Body of pancreas (tissue), 4 donors: ENCODE data around the gene TRMT44. TPM values are rescaled to one million over a fixed set of nuclear protein-coding genes. Genes with fewer than 3 reads are reported as not detected.
"Not testable (repeated sequence)": the region's sequence is repeated elsewhere in the genome, so short reads cannot be mapped to it uniquely, and the experiment has no call there.

ENCODE experiments used
- ATAC-seq: fragments of 150-250 bp; one replicate; pipeline ENCODE4 v1.9.1; 2016
- DNase-seq, 4 donors: peaks; one replicate each; pipeline ENCODE4 v3.0.0-alpha.2; 2019
- H3K27ac ChIP-seq, 4 donors: fragments of 200-600 bp; sonication (generic); 1 replicate in 3 of 4; 2 replicates in 1 of 4; pipeline versions ENCODE4 v1.5.1 to v1.6.1; 2016 to 2019; ENCODE audit warnings: mild to moderate bottlenecking in 1 of 4, mixed read lengths in 1 of 4, moderate library complexity in 1 of 4
- H3K27me3 ChIP-seq, 2 donors: fragments of 200-600 bp; sonication (generic); one replicate each; pipeline ENCODE4 v1.6.0; 2016; ENCODE audit warnings: mild to moderate bottlenecking in 1 of 2
- H3K36me3 ChIP-seq, 2 donors: fragments of 200-600 bp; sonication (generic); replicated peaks in 1 of 2; 2 replicates each; pipeline ENCODE4 v1.5.1; 2016; ENCODE audit warnings: low read depth in 2 of 2; ENCODE audit not compliant: insufficient read depth in 1 of 2
- H3K4me1 ChIP-seq: fragments of 200-600 bp; sonication (generic); one replicate; pipeline ENCODE4 v1.6.0; 2016
- H3K4me3 ChIP-seq, 2 donors: fragments of 200-600 bp; sonication (generic); 1 replicate in 1 of 2; 2 replicates in 1 of 2; pipeline ENCODE4 v1.5.1; 2016 to 2019
- H3K9me3 ChIP-seq, 3 donors: fragments of 200-600 bp; sonication (generic); 1 replicate in 2 of 3; 2 replicates in 1 of 3; pipeline ENCODE4 v1.5.1; 2016
- POLR2A ChIP-seq, 3 donors: fragments of 450-650 bp; IDR thresholded peaks; one replicate each; pipeline ENCODE4 v1.6.1; 2016; ENCODE audit warnings: antibody characterized with exemption in 3 of 3, mild to moderate bottlenecking in 2 of 3
- WGBS, 2 donors: methylation state at CpG; one replicate each; pipeline ENCODE4 v1.1.5; 2017; 5-methylcytosine and 5-hydroxymethylcytosine counted together
- intact Hi-C: fragments of 100-400 bp; cut with DNase I; formaldehyde crosslinking; loops from one replicate; pipeline ENCODE4 v1.15.1; 2023
- total RNA-seq, 2 donors: library from RNA; depleted of rRNA; stranded (reverse); fragments of >200 nt; gene quantifications; one replicate each; pipeline ENCODE4 v1.1.0, GENCODE V29; 2016
- TF ChIP-seq, protein P1 (sequence below), 7 experiments: fragments of 450-650 bp in 4 of 7; fragments of 200-600 bp in 3 of 7; sonication (generic) in 3 of 7; IDR thresholded peaks; one replicate each; pipeline ENCODE4 v1.5.1; 2016 to 2019; ENCODE audit warnings: antibody characterized with exemption in 7 of 7

The TRMT44 gene
- total RNA-seq, 2 donors from 2014 or later, result 13.2 to 60.0 TPM

DNA sequence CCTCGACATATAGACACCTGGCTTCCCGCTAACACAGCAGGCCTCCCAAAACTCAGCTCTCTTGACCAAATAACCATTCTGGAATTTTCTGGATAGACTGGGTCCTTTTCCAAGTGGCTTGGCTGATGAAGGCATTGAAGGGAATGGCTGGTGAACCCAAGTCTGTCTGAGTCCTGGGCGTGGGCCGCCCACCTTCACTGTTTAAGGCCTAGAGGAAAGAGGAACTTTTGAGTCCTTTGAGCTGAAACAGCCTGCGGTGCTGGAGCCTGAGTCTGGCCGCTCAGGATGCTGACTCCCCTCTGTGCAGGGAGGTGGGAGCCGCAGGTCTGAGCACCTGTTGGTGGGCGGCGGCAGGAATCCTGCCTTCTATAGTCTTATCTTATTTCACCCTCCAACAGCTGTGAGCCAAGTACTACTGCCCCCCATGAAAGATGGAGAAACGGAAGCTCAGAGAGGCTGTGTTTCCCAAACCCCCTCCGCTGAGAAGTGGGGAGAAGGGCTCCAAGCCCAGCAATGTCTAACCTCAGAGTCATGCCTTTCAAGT is 23.4 kb upstream of the TRMT44 start:
- intact Hi-C loops, result no loop called here
- WGBS, 2 donors, result 86 to 98% methylated on average over 8 to 11 of the region's 11 CpGs
- TF ChIP-seq, protein P1, sequence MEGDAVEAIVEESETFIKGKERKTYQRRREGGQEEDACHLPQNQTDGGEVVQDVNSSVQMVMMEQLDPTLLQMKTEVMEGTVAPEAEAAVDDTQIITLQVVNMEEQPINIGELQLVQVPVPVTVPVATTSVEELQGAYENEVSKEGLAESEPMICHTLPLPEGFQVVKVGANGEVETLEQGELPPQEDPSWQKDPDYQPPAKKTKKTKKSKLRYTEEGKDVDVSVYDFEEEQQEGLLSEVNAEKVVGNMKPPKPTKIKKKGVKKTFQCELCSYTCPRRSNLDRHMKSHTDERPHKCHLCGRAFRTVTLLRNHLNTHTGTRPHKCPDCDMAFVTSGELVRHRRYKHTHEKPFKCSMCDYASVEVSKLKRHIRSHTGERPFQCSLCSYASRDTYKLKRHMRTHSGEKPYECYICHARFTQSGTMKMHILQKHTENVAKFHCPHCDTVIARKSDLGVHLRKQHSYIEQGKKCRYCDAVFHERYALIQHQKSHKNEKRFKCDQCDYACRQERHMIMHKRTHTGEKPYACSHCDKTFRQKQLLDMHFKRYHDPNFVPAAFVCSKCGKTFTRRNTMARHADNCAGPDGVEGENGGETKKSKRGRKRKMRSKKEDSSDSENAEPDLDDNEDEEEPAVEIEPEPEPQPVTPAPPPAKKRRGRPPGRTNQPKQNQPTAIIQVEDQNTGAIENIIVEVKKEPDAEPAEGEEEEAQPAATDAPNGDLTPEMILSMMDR (IDR thresholded peaks at IDR 0.05), result no peak
- no peak for TF ChIP-seq POLR2A (IDR thresholded peaks at IDR 0.05)

DNA sequence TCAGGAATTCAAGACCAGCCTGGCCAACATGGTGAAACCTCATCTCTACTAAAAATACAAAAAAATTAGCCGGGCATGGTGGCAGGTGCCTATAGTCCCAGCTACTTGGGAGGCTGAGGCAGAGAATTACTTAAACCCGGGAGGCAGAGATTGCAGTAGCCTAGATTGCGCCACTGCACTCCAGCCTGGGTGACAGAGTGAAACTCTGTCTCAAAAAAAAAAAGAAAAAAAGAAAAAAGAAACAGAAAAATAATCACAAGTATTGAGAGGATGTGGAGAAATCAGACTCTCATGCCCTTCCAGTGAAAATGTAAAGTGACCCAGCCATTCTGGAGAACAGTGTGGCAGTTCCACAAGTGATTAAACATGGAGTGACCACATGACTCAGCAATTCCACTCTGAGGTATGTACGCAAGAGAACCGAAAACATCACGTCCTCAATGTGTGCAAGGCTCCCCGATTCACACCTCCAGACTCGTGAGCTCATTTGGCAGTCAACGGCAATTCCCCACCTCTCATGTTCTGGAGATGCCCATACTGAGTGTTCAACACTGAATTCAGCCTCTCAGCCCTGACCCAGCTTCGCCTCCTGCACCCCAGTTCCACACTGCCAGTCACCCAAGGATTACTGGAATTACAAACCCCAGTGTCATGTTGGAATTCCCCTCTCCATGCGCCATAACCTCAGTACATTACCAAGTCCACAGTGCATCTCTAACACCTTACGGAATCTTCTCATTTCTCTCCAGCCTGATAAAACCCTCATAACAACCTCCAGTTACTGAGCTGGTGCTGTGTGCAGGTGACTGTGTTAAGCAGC is 21.1 kb upstream of the TRMT44 start:
- no peaks in the 10 kb centered on the region for H3K27me3 ChIP-seq
- ATAC-seq (peak; percentile 47), DNase-seq (no peak)
- TF ChIP-seq, protein P1 (IDR thresholded peaks at IDR 0.05), result no peak
- no peak for TF ChIP-seq POLR2A (IDR thresholded peaks at IDR 0.05)
- H3K4me3 ChIP-seq, result no peak overlapping the region
- intact Hi-C loops, result no loop called here
- 74 to 78% methylated on average over 12 of the region's 12 CpGs for WGBS, 2 donors
- H3K9me3 ChIP-seq, result no peaks in the 10 kb centered on the region
- peaks cover 10% of the 10 kb centered on the region for H3K4me1 ChIP-seq
- no peak overlapping the region for H3K27ac ChIP-seq
- H3K36me3 ChIP-seq, result no peaks in the 10 kb centered on the region

More for the DNA sequence above, 23.4 kb upstream of the TRMT44 start:
- Histone ChIP-seq H3K27me3 (no peaks in the 10 kb centered on the region), H3K4me1 (no peaks in the 10 kb centered on the region), H3K4me3 (no peak overlapping the region), H3K36me3 (peaks cover 0 to 6% of the 10 kb centered on the region in 2 donors), H3K27ac (no peak overlapping the region), H3K9me3 (no peaks in the 10 kb centered on the region)
- DNase-seq, result no peak
- ATAC-seq, result no peak

DNA sequence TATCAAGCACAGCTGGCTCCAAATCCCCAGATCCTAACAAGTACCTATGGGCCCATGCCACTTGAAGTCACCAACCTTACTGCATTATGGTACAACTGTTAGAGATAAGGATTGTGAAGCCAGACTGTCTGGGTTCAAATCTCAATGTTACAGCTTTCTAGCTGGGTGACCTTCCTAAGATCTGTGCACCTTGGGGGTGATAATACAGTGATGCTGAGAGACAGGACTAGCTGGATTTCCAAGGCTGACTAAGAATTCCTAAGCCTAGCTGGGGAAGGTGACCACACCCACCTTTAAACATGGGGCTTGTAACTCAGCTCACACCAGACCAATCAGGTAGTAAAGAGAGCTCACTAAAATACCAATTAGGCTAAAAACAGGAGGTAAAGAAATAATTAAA is 20.4 kb upstream of the TRMT44 start:
- H3K36me3 ChIP-seq, intact Hi-C loops, H3K27ac ChIP-seq, H3K4me3 ChIP-seq, H3K9me3 ChIP-seq, DNase-seq, ATAC-seq, H3K27me3 ChIP-seq: not testable (repeated sequence)
- peaks cover 10% of the 10 kb centered on the region for H3K4me1 ChIP-seq

DNA sequence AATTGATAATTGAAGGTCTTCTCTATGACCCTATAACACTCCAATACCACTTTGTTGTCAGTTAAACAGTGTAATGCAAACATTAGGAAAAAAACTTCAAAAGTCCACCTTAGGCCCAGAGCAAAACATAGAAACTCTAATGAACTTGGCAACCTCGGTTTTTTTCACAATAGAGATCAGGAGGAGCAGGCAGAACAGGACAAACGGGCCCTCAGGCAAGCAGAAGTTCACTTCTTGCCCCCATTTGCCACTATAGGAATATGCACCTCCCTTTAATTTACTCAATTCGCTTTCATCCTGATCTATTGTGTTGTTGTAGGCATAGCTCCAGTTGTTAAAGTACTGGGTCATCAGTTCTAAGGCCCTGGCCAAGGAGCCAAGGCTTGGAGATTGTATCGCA is 18.2 kb upstream of the TRMT44 start:
- peaks cover 29% of the 10 kb centered on the region for H3K4me1 ChIP-seq
- ATAC-seq (no peak), DNase-seq (no peak)
- no peaks in the 10 kb centered on the region for H3K36me3 ChIP-seq
- intact Hi-C loops, result no loop called here
- H3K9me3 ChIP-seq, result no peaks in the 10 kb centered on the region
- H3K4me3 ChIP-seq, result no peak overlapping the region
- no peaks in the 10 kb centered on the region for H3K27me3 ChIP-seq
- 32 to 40% methylated on average over 4 of the region's 4 CpGs for WGBS, 2 donors
- no peak for TF ChIP-seq POLR2A (IDR thresholded peaks at IDR 0.05)
- TF ChIP-seq, protein P1 (IDR thresholded peaks at IDR 0.05), result no peak
- no peak overlapping the region for H3K27ac ChIP-seq

DNA sequence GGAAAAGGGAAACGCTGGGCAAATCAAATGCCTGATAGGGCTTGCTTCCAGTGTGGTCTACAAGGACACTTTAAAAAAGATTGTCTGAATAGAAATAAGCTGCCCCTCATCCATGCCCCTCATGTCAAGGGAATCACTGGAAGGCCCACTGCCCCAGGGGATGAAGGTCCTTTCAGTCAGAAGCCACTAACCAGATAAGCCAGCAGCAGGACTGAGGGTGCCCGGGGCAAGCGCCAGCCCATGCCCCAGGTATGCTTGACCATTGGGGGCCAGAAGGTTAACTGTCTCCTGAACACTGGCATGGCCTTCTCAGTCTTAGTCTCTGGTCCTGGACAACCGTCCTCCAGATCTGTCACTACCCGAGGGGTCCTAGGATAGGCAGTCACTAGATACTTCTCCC is 17.8 kb upstream of the TRMT44 start:
- TF ChIP-seq POLR2A (IDR thresholded peaks at IDR 0.05), result no peak
- TF ChIP-seq, protein P1 (IDR thresholded peaks at IDR 0.05), result no peak
- intact Hi-C loops, result no loop called here
- H3K9me3 ChIP-seq, result no peaks in the 10 kb centered on the region
- DNase-seq (no peak), ATAC-seq (no peak)
- peaks cover 33% of the 10 kb centered on the region for H3K4me1 ChIP-seq
- H3K27ac ChIP-seq, result no peak overlapping the region
- H3K4me3 ChIP-seq, result no peak overlapping the region
- 75 to 87% methylated on average over 5 of the region's 5 CpGs for WGBS, 2 donors
- H3K27me3 ChIP-seq, result no peaks in the 10 kb centered on the region
- H3K36me3 ChIP-seq, result no peaks in the 10 kb centered on the region
